Measurements from ENCODE around the gene VWA5B1.

The VWA5B1 gene

GRCh38 chr1:20357796-20358195 is 67.1 kb downstream of the VWA5B1 start:
- DNase-seq (ENCODE audit: low read depth), result no peak
- TF ChIP-seq CTCF (IDR thresholded peaks at IDR 0.05; ENCODE audit: low read length, missing control alignments), result no peak
- H3K4me3 ChIP-seq (replicated peaks; ENCODE audit: low read depth, low read length), result no peak overlapping the region

DNA sequence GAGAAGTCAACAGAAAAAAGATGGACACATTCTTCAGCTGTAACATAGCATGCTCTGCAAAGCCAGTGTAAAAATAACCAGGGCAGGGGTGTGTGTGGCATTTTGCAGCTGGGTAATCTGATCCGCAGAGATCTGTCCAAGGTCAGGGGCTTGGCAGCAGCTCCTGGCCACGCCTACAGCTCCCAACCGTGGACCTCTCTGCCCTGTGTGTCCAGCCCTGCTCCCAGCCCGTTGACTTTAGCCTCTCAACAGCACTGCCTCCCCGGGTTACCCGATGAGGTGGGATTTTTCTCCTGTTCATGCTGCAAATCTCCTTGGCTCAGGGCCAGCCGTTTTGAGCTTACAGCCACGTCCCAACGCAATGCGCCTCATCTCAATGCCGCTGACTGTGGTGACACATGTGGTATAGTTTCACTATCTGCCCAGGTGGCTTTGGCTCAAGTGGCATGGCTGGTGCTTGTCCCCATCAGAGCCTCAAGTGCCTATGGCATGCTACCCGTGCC is 68.1 kb downstream of the VWA5B1 start:
- no peak for TF ChIP-seq CTCF (IDR thresholded peaks at IDR 0.05; ENCODE audit: low read length, missing control alignments)
- no peak overlapping the region for H3K4me3 ChIP-seq (replicated peaks; ENCODE audit: low read depth, low read length)
- peak; percentile 23 for DNase-seq (ENCODE audit: low read depth)

- TF ChIP-seq CTCF (IDR thresholded peaks at IDR 0.05; ENCODE audit: low read length, missing control alignments), result no peak
- no peak overlapping the region for H3K4me3 ChIP-seq (replicated peaks; ENCODE audit: low read depth, low read length)
- no peak for DNase-seq (ENCODE audit: low read depth)
Measured at GRCh38 chr1:20359451-20360330, 69.0 kb downstream of the VWA5B1 start.

GRCh38 chr1:20361401-20361800 is 70.7 kb downstream of the VWA5B1 start:
- H3K4me3 ChIP-seq (replicated peaks; ENCODE audit: low read depth, low read length), result no peak overlapping the region
- DNase-seq (ENCODE audit: low read depth), result peak; percentile 10
- TF ChIP-seq CTCF (IDR thresholded peaks at IDR 0.05; ENCODE audit: low read length, missing control alignments), result no peak

GRCh38 chr1:20361805-20362381 is 71.2 kb downstream of the VWA5B1 start:
- no peak overlapping the region for H3K4me3 ChIP-seq (replicated peaks; ENCODE audit: low read depth, low read length)
- TF ChIP-seq CTCF (IDR thresholded peaks at IDR 0.05; ENCODE audit: low read length, missing control alignments), result peak; percentile 83
- peak; percentile 54 for DNase-seq (ENCODE audit: low read depth)

GRCh38 chr1:20362856-20363255 is 72.2 kb downstream of the VWA5B1 start:
- no peak overlapping the region for H3K4me3 ChIP-seq (replicated peaks; ENCODE audit: low read depth, low read length)
- DNase-seq (ENCODE audit: low read depth), result no peak
- TF ChIP-seq CTCF (IDR thresholded peaks at IDR 0.05; ENCODE audit: low read length, missing control alignments), result no peak
